HG02571 (cell line): ENCODE measurements around the gene INO80.
"Not testable (repeated sequence)": the region's sequence is repeated elsewhere in the genome, so short reads cannot be mapped to it uniquely, and the experiment has no call there.

Source experiments
- ATAC-seq: cut with Tn5 transposase; IDR thresholded peaks from one replicate; pipeline ENCODE4 v1.9.1; 2021; ENCODE audit warnings: mild to moderate bottlenecking, moderate library complexity; ENCODE audit not compliant: unreplicated experiment

INO80 gene

DNA sequence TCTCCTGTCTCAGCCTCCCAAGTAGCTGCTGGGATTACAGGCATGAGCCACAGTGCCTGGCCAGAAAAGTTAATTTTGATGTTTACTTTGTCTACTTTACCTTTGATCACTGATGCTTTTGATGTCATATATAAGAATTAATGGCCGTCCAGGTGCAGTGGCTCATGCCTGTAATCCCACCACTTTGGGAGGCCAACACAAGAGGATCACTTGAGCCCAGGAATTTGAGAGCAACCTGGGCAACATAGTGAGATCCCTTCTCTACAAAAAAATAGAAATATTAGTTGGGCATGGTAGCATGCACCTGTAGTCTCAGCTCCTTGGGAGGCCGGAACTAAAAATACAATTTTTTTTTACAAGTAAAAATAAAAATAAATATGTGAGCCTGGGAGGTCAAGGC, 6.8 kb upstream of the INO80 start:
- no peak for ATAC-seq

DNA sequence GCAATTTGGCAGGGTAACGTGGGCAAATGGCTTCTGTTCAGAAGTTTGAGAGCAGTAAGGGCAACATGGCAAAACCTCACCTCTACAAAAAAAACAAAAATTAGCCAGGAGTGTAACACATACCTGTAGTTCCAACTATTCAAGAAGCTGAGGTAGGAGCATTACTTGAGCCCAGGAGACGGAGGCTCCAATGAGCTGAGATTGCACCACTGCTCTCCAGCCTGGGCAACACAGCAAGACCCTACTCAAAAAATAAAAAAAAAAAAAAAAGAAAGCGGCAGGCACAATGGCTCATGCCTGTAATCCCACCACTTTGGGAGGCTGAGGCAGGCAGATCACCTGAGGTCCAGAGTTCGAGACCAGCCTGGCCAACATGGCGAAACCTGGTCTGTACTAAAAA, 5.9 kb upstream of the INO80 start:
- no peak for ATAC-seq

GRCh38 chr15:41116962-41117252, 827 bp upstream of the INO80 start:
- no peak for ATAC-seq

GRCh38 chr15:41115652-41116115, 396 bp downstream of the INO80 start:
- ATAC-seq, result peak; percentile 43

GRCh38 chr15:41115161-41115651, 874 bp downstream of the INO80 start:
- ATAC-seq, result peak; percentile 14

- no peak for ATAC-seq
These were observed 9.1 kb downstream of the INO80 start for GRCh38 chr15:41106947-41107346.

DNA sequence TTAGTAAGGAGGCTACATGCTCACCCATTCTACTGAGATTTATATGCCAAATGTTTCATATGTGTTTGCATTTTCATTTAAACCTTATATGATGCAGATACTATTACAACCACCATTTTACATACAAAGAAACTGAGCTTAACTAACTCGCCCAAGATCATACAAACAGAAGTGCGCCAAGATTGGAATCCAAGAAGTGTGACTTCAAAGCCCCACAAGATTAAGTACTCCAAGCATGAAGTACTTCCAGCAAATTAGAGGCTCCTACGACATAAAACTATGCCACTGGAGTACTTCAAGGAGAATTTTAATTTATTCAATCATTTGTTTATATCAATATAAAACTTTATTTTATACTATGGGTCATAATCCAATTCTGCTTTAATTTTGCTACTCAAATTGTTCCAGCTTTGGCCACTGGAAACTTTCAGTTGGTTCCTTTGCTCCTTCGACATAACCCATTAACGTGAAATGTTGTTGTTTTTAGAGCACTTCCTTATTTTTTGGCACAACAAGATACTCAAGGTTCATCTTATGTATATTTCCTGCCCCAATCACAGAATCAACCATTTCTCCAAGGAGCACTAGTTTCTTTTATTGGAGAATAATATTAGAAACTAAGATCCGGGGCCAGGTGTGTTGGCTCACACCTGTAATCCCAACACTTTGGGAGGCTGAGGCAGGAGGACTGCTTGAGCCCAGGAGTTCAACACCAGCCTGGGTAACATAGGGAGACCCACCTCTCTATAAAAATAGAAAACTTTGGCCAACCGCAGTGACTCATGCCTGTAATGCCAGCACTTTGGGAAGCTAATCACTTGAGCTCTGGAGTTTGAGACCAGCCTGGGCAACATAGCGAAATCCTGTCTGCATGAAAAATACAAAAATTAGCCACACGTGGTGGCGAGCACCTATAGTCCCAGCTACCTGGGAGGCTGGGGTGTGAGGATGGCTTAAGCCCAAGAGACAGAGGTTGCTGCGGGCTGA, 10.4 kb downstream of the INO80 start:
- ATAC-seq, result no peak

- no peak for ATAC-seq
These were observed 11.8 kb downstream of the INO80 start for GRCh38 chr15:41104234-41104633.

DNA sequence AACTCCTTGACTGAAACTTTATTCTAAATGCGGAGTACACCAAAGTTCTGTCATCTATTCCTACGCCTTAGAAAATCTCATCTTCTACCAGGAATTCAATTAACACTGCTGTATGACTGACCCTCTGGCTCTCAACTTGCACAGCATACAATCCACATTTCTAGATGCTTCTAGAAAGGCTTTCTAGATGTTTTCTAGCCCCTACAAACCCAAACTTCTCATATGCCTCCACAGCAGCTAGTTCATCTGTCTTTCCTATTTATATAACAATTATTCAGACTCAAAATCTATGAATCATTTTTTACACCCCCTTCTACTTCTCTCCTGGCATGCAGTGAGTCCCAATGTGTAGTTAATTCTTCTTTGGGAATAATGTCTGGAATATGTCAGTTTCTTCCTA, 13.2 kb downstream of the INO80 start:
- no peak for ATAC-seq

DNA sequence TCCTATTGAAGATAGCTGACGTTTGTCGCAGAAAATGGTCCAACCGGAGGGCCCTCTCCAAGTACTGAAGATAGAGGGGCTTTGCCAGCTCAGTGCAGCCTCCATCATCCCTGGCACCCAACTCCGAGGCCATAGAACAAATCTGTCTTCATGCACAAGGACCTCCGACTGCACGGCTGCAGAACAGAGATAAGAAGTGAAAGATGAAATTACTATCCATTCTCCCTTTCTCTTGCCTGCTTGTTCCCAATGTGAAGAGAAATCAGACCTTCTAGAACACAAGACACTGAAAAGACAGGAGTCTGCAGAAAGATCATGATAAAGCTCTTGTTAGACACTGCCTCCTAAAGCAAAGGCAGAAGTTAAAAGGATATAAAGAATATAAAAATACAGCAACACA, 19.9 kb downstream of the INO80 start:
- ATAC-seq, result no peak

DNA sequence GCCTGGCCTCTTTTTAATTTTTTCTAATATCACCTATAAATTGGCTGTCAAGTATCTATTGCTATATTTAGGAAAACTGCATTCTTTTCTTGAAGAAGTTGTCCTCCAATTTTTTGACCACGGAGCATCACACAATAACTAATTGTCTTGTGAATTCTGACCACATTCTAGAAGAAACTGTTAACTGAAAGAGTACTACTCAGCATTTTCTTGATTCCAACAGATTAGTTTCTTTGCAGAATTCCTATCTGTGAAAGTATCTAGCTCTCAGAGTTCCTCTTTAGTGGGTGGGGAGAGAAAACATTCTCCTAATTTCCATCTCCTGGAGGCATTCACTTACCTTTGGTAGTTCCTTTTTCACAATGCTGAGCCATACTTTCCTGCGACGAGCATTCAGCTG, 31.1 kb downstream of the INO80 start:
- ATAC-seq, result no peak

- no peak for ATAC-seq
These were observed 35.9 kb downstream of the INO80 start for GRCh38 chr15:41080144-41080543.

DNA sequence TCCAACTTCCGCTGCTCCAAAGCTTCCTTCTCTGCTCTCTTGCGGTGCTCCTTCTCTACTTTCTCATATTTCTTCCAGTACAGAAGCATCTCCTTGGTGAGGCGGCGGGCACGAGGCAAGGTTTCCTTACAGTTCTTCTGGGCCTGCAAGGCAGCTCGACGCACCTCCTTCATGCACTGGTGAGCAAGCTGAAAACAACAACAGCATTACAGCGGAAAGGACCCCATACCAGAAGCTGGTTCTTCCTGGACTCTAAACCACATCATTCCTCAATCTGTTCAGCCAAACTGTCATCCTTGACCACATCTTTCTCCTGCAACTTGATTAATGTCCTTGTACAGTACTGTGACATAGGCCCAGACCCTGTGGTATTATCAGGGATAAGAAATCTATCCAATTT, 36.4 kb downstream of the INO80 start:
- ATAC-seq, result no peak

GRCh38 chr15:41078879-41079278, 37.2 kb downstream of the INO80 start:
- not testable (repeated sequence) for ATAC-seq

DNA sequence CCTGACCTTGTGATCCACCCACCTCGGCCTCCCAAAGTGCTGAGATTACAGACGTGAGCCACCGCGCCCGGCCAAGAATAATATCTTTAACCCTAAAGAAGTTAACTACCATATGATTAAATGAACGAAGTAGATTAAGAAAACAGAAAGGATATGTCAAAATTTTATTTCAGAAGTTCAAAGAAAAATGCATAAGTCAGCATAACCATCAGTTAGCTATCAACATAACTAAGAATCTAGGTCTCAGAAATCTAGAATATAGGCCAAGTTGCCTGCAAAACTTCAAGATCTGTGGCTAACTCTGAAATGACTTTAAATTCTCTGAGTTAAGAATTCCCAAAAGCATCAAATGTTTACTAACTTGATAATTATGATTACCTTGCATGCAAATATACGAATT, 38.0 kb downstream of the INO80 start:
- ATAC-seq, result no peak

- no peak for ATAC-seq
These were observed 43.1 kb downstream of the INO80 start for GRCh38 chr15:41073028-41073427.

- no peak for ATAC-seq
These were observed 44.1 kb downstream of the INO80 start for GRCh38 chr15:41072013-41072412.

GRCh38 chr15:41066516-41066915, 49.6 kb downstream of the INO80 start:
- no peak for ATAC-seq

DNA sequence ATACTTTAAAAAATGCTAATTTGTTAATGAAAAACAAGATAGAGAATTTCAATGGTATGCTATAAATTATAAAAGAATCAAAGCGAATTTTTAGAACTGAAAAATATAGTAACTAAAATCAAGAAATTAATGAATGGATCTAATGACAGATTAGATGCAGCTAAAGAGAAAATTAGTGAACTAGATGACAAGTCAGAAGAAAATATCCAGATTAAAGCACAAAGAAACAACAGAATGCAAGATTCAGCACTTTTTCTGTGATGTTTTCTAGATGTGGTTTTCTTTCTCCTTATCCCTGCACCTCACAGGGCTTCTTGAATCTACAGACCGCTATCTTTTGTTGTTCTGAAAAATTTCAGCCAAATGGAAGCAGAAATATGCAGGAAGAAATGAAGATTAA, 54.4 kb downstream of the INO80 start:
- ATAC-seq, result no peak

DNA sequence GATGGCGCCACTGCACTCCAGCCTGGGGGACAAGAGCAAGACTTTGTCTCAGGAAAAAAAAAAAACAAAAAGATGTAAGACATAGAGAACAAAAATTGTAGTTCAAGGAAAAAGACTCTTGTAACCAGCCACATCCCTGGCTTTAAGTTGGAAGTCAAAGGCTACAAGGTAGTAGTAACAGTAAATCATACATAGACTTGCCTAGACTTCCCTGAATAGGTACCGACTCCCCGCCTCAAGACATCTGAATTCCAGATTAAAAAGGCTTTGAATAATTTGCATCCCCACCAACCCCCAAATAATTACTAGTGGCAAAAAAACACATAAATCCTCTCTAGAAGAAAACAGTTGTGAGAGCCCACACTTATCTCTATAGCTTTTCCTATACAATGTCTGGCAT, 55.6 kb downstream of the INO80 start:
- ATAC-seq, result no peak

- ATAC-seq, result no peak
These were observed 59.3 kb downstream of the INO80 start for GRCh38 chr15:41056810-41057209.

DNA sequence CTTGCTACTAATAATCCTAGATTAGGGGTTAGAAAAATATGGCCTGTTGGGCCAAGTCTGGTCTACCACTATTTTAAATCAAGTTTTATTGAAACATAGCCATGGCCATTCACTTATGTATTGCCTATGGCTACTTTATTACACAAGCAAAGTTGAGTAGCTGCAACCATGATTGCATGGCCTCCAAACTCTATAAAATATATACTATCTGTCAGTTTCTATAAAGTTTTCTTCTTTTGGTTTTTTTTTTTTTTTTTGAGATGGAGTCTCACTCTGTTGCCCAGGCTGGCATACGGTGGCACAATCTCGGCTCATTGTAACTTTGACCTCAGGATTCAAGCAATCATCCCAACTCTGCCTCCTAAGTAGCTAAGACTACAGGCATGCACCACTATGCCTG, 60.4 kb downstream of the INO80 start:
- ATAC-seq, result no peak

DNA sequence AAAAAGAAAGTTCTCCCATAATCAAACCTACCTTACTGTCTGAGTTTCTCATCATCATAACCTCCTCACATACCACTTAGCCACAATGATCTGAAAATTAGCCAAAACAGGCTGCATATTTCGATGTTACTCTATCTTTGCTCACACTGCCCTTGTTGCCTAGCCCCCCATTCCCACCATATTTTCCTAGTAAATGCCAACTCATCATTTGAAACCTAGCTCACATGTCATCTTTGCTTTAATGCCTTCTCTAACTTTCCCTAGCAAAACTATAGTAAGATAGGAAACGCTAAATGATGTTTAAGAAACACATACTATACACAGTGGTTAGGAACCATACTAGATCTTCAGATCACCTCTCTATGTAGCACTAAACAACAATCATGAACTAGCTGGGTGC, 64.9 kb downstream of the INO80 start:
- no peak for ATAC-seq
